PFSK-1 (cell line): Measurements from ENCODE around the gene SH2D4B.

Experiments
- FOXP2 ChIP-seq: optimal IDR thresholded peaks from 2 replicates; pipeline ENCODE3; 2011; ENCODE audit warnings: borderline replicate concordance, control low read depth, inconsistent platforms; ENCODE audit not compliant: insufficient read depth; ENCODE audit errors: extremely low read length, extremely low read depth
- POLR2AphosphoS5 ChIP-seq: IDR thresholded peaks from 2 replicates; pipeline ENCODE4 v1.6.1; 2012; ENCODE audit warnings: low read depth, mild to moderate bottlenecking, control low read depth, low read length, moderate library complexity
- REST ChIP-seq, 2 experiments: IDR thresholded peaks; 2 replicates each; pipeline versions ENCODE4 v1.6.1 to v1.8.0; 2011 to 2012; ENCODE audit warnings: low read depth in 2 of 2, low read length in 2 of 2, control low read depth in 1 of 2, inconsistent platforms in 1 of 2, mild to moderate bottlenecking in 1 of 2, moderate library complexity in 1 of 2; ENCODE audit not compliant: insufficient read depth in 1 of 2
- SIN3A ChIP-seq: IDR thresholded peaks from 2 replicates; pipeline ENCODE4 v1.6.1; 2012; ENCODE audit warnings: mild to moderate bottlenecking, low read length, moderate library complexity, borderline replicate concordance; ENCODE audit not compliant: insufficient read depth
- TAF1 ChIP-seq: IDR thresholded peaks from 2 replicates; pipeline ENCODE4 v1.6.1; 2012; ENCODE audit warnings: low read length, control low read depth, borderline replicate concordance; ENCODE audit not compliant: insufficient read depth

Gene SH2D4B

DNA sequence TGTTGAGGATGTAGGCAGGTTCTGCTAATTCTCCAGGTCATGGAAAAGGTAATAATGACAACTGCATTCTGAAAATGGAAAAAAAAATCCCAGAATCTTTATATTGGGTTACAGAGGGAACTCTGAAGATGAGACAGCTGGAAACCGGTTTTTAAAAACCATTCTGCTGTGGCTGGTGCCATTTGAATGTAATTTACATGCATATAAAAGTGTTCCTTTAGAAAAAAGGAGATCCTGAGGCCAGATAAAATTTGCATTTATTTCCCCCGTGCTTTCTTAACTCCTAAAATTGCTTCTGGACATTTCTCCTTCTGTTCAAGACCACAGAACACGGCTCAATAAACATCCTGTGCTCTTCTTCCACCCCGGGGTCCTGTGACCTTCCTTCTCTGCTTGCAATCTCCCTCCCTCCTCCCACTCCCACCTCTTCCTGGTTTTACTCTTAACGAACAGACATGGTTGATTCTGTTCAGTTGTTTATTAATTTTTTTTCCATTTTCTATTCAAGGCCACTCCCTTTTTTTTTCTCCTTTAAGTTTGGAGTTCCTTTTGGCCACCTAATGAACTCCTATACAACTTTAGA, 41.6 kb downstream of the SH2D4B start:
- TF ChIP-seq REST (IDR thresholded peaks at IDR 0.05; ENCODE audit: insufficient read depth in 1 of 2, low read depth in 2 of 2, low read length in 2 of 2) = no peak
- TF ChIP-seq FOXP2 = no peak
- TF ChIP-seq SIN3A = no peak
- no peak for TF ChIP-seq TAF1

DNA sequence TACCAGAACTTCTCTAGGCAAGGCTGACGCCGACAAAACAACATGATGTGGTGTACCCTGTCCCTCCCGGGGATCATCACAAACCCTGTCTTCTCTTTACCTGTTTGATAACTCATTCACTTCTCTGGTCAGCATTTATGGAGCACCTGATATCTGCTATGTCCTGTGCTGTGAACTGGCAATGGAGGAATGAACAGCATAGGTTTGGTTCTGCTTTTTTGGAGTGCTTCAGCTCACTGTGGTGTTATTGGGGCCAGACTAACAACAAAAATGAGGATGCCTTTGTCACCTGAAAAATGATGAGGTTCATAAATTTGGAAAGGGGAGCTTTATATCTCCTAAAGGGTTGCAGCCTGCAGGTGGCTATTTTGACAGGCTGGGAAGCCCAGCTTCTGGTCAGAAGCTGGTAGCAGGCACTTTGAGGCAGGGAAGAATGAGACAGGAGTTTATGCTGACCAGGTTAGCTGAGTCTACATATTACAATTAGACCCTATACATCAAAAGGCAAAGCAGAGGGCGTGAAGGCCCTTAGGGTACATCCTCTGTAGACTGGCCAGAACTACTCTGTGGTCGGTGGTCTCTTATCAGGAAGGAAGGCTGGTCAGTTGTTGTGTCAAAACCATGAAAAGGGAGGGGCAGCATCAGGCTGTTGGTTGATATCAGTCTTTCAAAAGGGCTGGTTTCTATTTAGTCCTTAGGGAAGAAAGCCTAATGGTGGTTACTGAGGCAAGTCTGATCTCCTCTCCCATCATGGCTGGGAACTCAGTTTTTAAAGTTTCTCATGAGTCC, 42.3 kb downstream of the SH2D4B start:
- TF ChIP-seq POLR2AphosphoS5 = no peak
- TF ChIP-seq SIN3A = no peak
- TF ChIP-seq TAF1 = no peak
- TF ChIP-seq FOXP2 = no peak

- TF ChIP-seq REST (IDR thresholded peaks at IDR 0.05; ENCODE audit: insufficient read depth in 1 of 2, low read depth in 2 of 2, low read length in 2 of 2) = no peak
- TF ChIP-seq POLR2AphosphoS5 = no peak
- no peak for TF ChIP-seq FOXP2
- no peak for TF ChIP-seq SIN3A
These were observed 43.2 kb downstream of the SH2D4B start for GRCh38 chr10:80580638-80581468.

DNA sequence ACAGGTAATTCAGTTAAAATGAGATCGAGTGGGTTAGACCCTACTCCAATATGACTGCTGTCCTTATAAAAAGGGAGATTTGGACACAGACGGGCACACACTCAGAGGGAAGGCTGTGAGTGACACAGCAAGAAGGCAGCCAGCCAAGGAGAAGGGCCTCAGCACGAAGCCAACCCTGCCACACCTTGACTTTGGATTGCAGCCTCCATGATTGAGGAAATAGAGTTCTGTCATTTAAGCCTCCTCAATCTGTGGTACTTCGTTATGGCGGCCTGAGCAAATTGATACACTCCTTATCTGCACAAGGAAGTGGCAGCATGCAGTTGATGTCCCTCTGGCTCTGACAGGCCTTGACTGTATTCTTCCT, 43.8 kb downstream of the SH2D4B start:
- TF ChIP-seq REST (IDR thresholded peaks at IDR 0.05; ENCODE audit: insufficient read depth in 1 of 2, low read depth in 2 of 2, low read length in 2 of 2) (no peak), SIN3A (no peak), FOXP2 (no peak), POLR2AphosphoS5 (no peak), TAF1 (no peak)

- TF ChIP-seq REST (IDR thresholded peaks at IDR 0.05; ENCODE audit: insufficient read depth in 1 of 2, low read depth in 2 of 2, low read length in 2 of 2) (no peak), SIN3A (no peak)
These were observed 44.7 kb downstream of the SH2D4B start for GRCh38 chr10:80582286-80582960.
